HepG2 (cell line): ENCODE data around the gene C21orf58. TPM values are rescaled to one million over a fixed set of nuclear protein-coding genes. Genes with fewer than 3 reads are reported as not detected.

ENCODE experiments used
- ARID4A ChIP-seq: sonication (generic); formaldehyde crosslinking; IDR thresholded peaks from 2 replicates; pipeline ENCODE4 v1.5.0; 2020; ENCODE audit warnings: mild to moderate bottlenecking, missing genetic modification reagents, borderline replicate concordance
- CEBPG ChIP-seq: IDR thresholded peaks from 2 replicates; pipeline ENCODE4 v1.6.1; 2016
- CREM ChIP-seq, 2 experiments: sonication (generic) in 1 of 2; formaldehyde crosslinking in 1 of 2; IDR thresholded peaks; 2 replicates each; pipeline versions ENCODE4 v1.4.0 to v1.6.1; 2016 to 2020; ENCODE audit warnings: antibody characterized with exemption in 1 of 2, mild to moderate bottlenecking in 1 of 2, missing genetic modification reagents in 1 of 2
- DRAP1 ChIP-seq: IDR thresholded peaks from 2 replicates; pipeline ENCODE4 v1.6.1; 2016; ENCODE audit warnings: missing genetic modification reagents, missing compliant biosample characterization
- HOXD1 ChIP-seq: sonication (generic); formaldehyde crosslinking; IDR thresholded peaks from 2 replicates; pipeline ENCODE4 v1.5.0; 2020; ENCODE audit warnings: missing genetic modification reagents
- MYPOP ChIP-seq: sonication (generic); formaldehyde crosslinking; IDR thresholded peaks from 2 replicates; pipeline ENCODE4 v1.8.1; 2023; ENCODE audit warnings: mild to moderate bottlenecking, moderate library complexity, missing genetic modification reagents
- NFRKB ChIP-seq: fragments of 450-650 bp; IDR thresholded peaks from 2 replicates; pipeline ENCODE4 v1.6.1; 2017
- NR2F1 ChIP-seq, 2 experiments: fragments of 450-650 bp in 1 of 2; formaldehyde crosslinking in 1 of 2; IDR thresholded peaks; 2 replicates each; pipeline versions ENCODE4 v1.5.0 to v1.6.1; 2016 to 2020; ENCODE audit warnings: mild to moderate bottlenecking in 1 of 2, missing compliant biosample characterization in 1 of 2, missing genetic modification reagents in 1 of 2, moderate library complexity in 1 of 2
- NR3C1 ChIP-seq: sonication (generic); formaldehyde crosslinking; IDR thresholded peaks from 2 replicates; pipeline ENCODE4 v1.4.0; 2020; ENCODE audit warnings: missing genetic modification reagents
- NRL ChIP-seq: sonication (generic); formaldehyde crosslinking; IDR thresholded peaks from 2 replicates; pipeline ENCODE4 v1.5.0; 2020; ENCODE audit warnings: missing genetic modification reagents, mild to moderate bottlenecking, moderate library complexity, borderline replicate concordance
- PAXIP1 ChIP-seq: sonication (generic); formaldehyde crosslinking; conservative IDR thresholded peaks from 2 replicates; pipeline ENCODE4 v1.4.0; 2020; ENCODE audit warnings: mild to moderate bottlenecking, missing genetic modification reagents, moderate library complexity
- PPARG ChIP-seq: conservative IDR thresholded peaks from 2 replicates; pipeline ENCODE4 v1.6.1; 2016; ENCODE audit warnings: missing biosample characterization, missing genetic modification reagents
- SETDB1 ChIP-seq: sonication (generic); formaldehyde crosslinking; IDR thresholded peaks from 2 replicates; pipeline ENCODE4 v1.5.1; 2020; ENCODE audit warnings: missing genetic modification reagents, mild to moderate bottlenecking, borderline replicate concordance
- SPEN ChIP-seq: sonication (generic); formaldehyde crosslinking; IDR thresholded peaks from 2 replicates; pipeline ENCODE4 v1.5.1; 2020; ENCODE audit warnings: low read depth, mild to moderate bottlenecking, missing genetic modification reagents
- ZMYM2 ChIP-seq: sonication (generic); formaldehyde crosslinking; IDR thresholded peaks from 2 replicates; pipeline ENCODE4 v1.8.0; 2022; ENCODE audit warnings: mild to moderate bottlenecking, missing genetic modification reagents
- ZNF251 ChIP-seq: sonication (generic); formaldehyde crosslinking; IDR thresholded peaks from 2 replicates; pipeline ENCODE4 v1.9.0; 2021; ENCODE audit warnings: mild to moderate bottlenecking, missing genetic modification reagents
- ZNF253 ChIP-seq: sonication (generic); formaldehyde crosslinking; IDR thresholded peaks from 2 replicates; pipeline ENCODE4 v1.8.0; 2022; ENCODE audit warnings: mild to moderate bottlenecking, missing genetic modification reagents, borderline replicate concordance
- ZNF501 ChIP-seq: sonication (generic); formaldehyde crosslinking; IDR thresholded peaks from 2 replicates; pipeline ENCODE4 v1.5.1; 2020; ENCODE audit warnings: mild to moderate bottlenecking, moderate library complexity, missing genetic modification reagents
- ZNF746 ChIP-seq: sonication (generic); formaldehyde crosslinking; IDR thresholded peaks from 2 replicates; pipeline ENCODE4 v1.8.0; 2022; ENCODE audit warnings: mild to moderate bottlenecking, missing genetic modification reagents
- ZNF749 ChIP-seq: sonication (generic); formaldehyde crosslinking; IDR thresholded peaks from 2 replicates; pipeline ENCODE4 v1.8.0; 2022; ENCODE audit warnings: mild to moderate bottlenecking, missing genetic modification reagents, moderate library complexity, borderline replicate concordance
- ZNF788 ChIP-seq: sonication (generic); formaldehyde crosslinking; IDR thresholded peaks from 2 replicates; pipeline ENCODE4 v1.5.0; 2020; ENCODE audit warnings: mild to moderate bottlenecking, missing genetic modification reagents, borderline replicate concordance
- polyA plus RNA-seq, 8 experiments: library from polyadenylated mRNA; depleted of rRNA in 3 of 8; stranded (reverse) in 7 of 8; unstranded in 1 of 8; fragments of >200 nt; fragmentation: Illumina TruSeq in 4 of 8; extraction: Trizol in 4 of 8; gene quantifications; 2 replicates each; pipeline versions ENCODE4 v1.2.1 to v1.2.3, GENCODE V29; 2011 to 2016; ENCODE audit warnings: low read depth in 4 of 8, missing spikeins in 1 of 8, mixed read lengths in 1 of 8; ENCODE audit not compliant: insufficient read depth in 1 of 8
- total RNA-seq, 5 experiments: library from RNA; depleted of rRNA; stranded (reverse); fragments of >200 nt; fragmentation: Illumina TruSeq; extraction: Trizol; gene quantifications; 2 replicates each; pipeline ENCODE4 v1.2.3, GENCODE V29; 2016; ENCODE audit warnings: low read depth in 1 of 5

Gene C21orf58
- total and polyA plus RNA-seq, 2 of the 13 experiments (the other 11 are each of a cell fraction or from before 2014, with no cell fraction given), result 3.5 to 6.8 TPM

- no peak for TF ChIP-seq PAXIP1 (CRISPR knock-in tag)
- no peak for TF ChIP-seq DRAP1
- no peak for TF ChIP-seq ZNF251 (CRISPR knock-in tag)
- TF ChIP-seq NRL (CRISPR knock-in tag), result no peak
- no peak for TF ChIP-seq MYPOP
- no peak for TF ChIP-seq NR2F1 (CRISPR knock-in tag; IDR thresholded peaks at IDR 0.05)
- TF ChIP-seq SPEN (CRISPR knock-in tag), result no peak
- no peak for TF ChIP-seq CREM (IDR thresholded peaks at IDR 0.05)
- no peak for TF ChIP-seq CREM (CRISPR knock-in tag; IDR thresholded peaks at IDR 0.05)
- TF ChIP-seq ZMYM2 (CRISPR knock-in tag), result no peak
- TF ChIP-seq CEBPG (CRISPR knock-in tag), result no peak
- no peak for TF ChIP-seq NFRKB
- TF ChIP-seq ZNF253 (CRISPR knock-in tag), result no peak
- no peak for TF ChIP-seq NR3C1
- no peak for TF ChIP-seq ZNF746 (CRISPR knock-in tag)
- no peak for TF ChIP-seq ZNF788 (CRISPR knock-in tag)
- no peak for TF ChIP-seq HOXD1 (CRISPR knock-in tag)
- no peak for TF ChIP-seq SETDB1 (CRISPR knock-in tag)
- peak; percentile 37; the same call in 1 of the 2 replicates for TF ChIP-seq ARID4A (CRISPR knock-in tag)
- TF ChIP-seq PPARG (CRISPR knock-in tag), result no peak
- TF ChIP-seq ZNF749, result no peak
- peak; percentile 74 for TF ChIP-seq ZNF501 (CRISPR knock-in tag)
Observed at GRCh38 chr21:46325073-46325912, 1.6 kb upstream of the C21orf58 start (continued).
